ENCODE data around the gene GRK2.

DNA sequence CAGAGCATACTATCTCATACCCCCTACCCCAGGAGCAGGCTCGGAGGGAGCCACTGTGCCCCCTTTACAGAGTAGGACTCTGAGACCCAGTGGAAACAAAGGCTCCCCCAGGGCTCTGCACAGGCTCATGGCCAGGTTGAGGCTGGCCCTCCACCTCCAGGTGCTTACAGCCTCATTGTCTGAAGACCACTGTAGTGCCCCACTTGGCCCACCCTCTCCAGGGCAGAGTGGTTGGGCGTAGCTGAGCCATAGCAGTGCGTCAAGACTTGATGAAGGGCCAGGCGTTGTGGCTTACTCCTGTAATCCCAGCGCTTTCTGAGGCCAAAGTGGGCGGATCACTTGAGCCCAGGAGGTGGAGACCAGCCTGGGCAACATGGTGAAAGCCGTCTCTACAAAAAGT is 24.5 kb downstream of the GRK2 start:
- TF ChIP-seq, protein P1, sequence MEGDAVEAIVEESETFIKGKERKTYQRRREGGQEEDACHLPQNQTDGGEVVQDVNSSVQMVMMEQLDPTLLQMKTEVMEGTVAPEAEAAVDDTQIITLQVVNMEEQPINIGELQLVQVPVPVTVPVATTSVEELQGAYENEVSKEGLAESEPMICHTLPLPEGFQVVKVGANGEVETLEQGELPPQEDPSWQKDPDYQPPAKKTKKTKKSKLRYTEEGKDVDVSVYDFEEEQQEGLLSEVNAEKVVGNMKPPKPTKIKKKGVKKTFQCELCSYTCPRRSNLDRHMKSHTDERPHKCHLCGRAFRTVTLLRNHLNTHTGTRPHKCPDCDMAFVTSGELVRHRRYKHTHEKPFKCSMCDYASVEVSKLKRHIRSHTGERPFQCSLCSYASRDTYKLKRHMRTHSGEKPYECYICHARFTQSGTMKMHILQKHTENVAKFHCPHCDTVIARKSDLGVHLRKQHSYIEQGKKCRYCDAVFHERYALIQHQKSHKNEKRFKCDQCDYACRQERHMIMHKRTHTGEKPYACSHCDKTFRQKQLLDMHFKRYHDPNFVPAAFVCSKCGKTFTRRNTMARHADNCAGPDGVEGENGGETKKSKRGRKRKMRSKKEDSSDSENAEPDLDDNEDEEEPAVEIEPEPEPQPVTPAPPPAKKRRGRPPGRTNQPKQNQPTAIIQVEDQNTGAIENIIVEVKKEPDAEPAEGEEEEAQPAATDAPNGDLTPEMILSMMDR (IDR thresholded peaks at IDR 0.05) = no peak
- TF ChIP-seq POLR2A (IDR thresholded peaks at IDR 0.05) = no peak

Measured in right lobe of liver (tissue), 4 donors.